Smooth muscle cell of the umbilical artery (primary cell): ENCODE measurements around the gene ATXN7L2. TPM values are rescaled to one million over a fixed set of nuclear protein-coding genes. Genes with fewer than 3 reads are reported as not detected.

Source experiments
- total RNA-seq: library from RNA; depleted of rRNA; stranded (reverse); fragments of >200 nt; gene quantifications from 2 replicates; pipeline ENCODE4 v1.2.3, GENCODE V29; 2014

The ATXN7L2 gene, protein sequence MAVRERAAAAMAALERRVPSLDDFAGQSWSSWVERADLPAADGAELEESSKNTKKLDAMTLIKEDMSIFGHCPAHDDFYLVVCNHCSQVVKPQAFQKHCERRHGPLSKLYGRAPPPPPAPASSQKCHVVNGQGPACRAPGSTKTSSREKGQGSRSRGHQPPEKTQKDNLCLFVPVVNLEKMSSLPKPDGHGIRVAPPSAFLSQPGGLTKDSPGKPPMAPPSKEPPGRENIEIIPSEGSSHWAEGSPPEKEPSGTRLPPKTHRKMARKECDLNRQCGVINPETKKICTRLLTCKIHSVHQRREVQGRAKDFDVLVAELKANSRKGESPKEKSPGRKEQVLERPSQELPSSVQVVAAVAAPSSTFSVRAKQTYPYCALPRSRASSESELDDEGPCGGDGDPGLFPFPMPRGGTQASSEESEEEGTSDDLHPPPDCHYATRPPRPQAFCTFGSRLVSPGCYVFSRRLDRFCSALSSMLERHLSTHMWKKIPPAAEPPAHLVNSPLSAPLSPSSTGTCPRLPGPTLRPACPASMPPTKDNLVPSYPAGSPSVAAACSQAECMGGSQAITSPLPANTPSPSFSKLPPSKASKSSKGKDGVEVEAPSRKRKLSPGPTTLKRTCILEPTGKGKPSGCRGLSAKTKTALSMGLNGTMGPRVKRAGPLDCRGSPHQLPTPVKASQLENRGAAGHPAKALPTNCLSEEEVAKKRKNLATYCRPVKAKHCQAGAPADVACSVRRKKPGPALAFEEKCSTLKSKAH
- 1.2 and 1.9 TPM in 2 replicates for total RNA-seq

DNA sequence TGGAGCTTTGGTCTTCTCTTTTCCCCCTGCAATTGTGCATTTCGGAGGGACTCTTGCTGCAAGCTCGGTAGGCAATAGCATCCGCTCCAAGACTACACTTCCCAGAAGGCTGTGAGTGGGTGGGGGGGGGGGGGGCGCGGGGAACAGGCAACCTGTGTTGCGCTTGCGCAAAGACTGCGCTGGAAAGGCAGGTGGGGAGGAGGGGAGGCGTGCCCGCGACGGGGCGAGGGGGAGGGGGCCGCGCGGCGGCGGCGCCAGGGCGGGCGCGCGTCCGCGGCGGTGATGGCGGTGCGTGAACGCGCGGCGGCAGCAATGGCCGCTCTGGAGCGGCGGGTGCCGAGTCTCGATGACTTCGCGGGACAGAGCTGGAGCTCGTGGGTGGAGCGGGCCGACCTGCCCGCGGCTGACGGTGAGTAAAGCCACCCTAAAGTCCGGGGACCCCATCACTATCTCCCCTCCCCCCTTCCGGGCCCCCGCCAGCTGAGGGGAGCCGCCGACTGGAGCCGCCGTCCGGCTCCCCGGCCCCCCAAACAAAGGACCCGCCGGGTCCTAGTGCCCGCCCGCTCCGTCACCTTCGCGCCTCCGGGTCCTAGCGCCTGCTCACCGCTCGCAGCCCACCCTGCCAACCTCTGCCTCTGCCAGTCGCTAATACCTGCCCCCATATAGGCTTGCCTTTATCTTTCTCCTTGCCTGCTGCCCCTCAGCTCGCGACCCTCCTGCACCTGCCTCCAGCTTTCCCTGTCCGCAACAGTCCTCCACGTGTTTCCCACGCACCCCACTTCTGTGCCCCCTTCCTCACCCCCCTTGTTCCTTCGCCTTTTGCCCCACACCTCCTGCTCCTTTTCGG lies at the start of gene ATXN7L2:
ATXN7L2 (plus strand) TSS at position 234 of the 847 bp plus-strand sequence; CDS start at position 283, 49 bp downstream.

DNA sequence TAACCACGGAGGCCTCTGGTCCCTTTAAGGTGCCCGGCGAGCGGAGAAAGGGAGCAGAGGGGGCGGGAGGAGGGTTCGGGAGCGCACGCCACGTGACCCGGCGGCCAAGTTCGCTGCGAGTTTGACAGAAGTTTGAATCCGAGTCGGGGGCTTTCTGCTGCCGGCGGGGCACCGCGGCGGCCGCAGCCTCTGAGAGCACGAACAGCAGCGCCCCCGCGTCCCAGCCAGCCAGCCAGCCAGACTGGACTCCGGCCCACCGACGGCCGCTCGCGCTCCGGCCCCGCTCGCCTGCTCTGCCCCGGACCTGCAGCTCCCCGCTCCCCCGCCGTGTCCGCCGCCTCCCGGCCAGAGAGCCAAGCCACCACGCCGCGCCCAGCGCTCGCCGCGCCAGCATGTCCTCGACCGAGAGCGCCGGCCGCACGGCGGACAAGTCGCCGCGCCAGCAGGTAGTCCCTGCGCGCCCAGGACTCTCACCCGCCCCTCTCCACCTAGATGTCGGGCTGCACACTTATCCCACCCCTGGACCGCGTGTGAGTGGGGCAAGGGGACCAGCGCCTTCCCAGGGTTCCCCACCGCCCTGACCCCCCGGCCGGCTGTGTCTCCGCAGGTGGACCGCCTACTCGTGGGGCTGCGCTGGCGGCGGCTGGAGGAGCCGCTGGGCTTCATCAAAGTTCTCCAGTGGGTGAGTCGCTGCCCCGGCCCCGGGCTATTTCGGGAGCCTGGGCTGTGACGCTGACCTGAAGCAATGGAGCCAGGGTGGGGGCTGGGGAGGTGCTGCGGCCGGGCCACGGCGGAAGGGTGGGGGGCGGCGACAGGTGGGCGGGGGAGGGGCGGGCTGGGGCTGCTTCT lies 17.0 kb upstream of the ATXN7L2 start, which contains the start of gene SYPL2:
SYPL2 (plus strand) TSS at position 95 of the 849 bp plus-strand sequence; CDS start at position 393, 298 bp downstream.

DNA sequence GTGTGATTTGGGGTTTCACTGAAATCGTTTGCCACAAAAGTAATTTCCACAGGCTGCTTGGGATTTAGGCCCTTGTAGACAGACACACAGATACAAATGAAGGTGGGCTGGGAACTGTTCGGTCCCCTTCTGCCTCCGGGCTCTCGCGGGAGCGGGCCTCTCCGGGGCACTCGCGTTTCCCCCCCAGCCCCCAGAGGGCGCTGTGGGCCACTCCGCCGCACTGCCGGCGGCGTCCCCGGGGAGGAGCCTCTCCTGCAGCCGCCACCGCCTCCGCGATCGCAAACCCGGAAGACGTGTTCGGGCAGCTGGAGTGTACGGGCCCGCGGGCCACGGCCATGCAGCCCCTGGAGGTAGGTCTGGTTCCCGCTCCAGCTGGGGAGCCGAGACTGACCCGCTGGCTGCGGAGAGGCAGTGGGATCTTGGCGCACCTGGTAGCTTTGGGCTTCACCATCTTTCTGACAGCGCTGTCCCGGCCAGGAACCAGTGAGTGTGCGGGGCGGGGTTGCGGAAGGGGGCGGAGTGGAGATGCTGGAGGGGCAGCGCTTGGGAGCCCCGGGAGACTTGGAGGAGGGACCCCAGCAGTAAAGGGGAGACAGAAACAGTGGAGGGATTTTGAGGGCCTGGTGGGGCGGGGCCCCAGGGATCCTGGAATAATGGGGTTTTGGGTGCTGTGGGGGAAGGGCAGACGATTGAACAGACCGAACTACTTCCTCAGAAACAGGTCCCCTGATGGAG lies 10.3 kb downstream of the ATXN7L2 start, which contains the start of gene CYB561D1:
CYB561D1 (plus strand) TSS at position 290 of the 735 bp plus-strand sequence; CDS start at position 336, 46 bp downstream.

DNA sequence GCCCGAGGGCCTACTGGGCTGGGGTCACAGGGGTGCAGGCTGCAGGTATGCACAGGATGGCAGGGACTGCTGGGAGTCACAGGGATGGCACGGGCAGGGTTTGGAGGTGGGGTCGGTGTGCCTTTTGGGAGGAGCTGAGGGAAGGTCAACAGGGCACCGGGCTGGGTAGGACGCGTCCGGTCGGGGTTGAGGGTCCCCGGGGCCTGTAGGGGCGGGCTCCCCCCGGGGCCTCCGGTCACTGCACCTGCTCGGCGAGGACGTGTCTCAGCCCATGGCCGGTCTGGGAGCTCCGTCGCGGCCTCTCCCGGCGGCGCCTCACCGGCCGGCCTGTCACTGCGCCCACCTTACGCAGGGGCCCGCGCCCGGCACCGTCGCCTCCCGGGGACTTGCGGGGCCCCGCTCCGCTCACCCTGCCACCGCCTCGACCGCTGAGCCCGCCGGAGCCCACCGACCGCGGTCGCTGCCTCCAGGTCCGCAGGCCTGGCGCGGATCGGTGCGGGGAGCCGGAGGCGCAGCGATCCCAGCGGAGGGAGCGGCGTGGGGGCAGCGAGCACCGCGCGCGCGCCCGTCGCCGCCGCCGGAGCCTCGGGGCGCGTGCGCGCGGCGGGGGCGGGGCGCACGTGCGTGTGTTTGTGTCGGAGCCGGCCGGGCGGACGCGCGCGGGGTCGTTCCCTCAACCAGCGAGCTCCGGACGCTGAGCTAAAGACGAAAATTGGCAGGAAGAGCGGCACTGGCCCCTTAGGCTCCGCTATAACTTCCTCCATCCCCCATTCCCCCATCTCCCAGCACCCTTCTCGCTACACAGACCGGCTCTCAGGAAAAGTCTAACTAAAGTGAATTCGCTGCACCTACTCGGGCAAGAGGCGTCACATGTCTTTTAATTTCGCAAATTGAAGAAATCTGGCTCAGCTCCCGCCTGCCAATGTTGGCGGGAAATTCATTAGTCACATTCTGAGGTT lies 25.8 kb downstream of the ATXN7L2 start, which contains the start of gene AMIGO1:
AMIGO1 (minus strand) TSS at position 552 of the 959 bp plus-strand sequence. CDS start 815 bp downstream, outside the sequence.

DNA sequence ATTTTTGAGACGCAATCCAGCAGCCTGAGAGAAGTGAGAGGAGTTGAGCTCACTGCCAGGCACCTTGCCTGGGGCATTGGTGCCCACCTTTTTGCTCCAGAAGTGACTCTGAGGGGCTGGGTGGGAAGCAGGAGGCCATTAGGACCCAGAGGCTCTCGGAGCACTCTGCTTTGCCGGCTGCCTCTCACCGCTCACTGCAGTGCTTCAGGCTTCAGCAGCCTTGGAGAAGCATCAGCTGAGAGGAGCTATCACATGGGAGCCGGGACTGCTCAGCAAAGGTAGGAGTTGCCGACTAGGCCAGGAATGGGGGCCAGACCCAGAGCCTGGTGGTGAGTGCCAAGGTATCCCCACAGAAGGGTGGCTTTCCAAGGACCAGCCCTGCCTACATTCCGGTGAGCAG lies 56.0 kb downstream of the ATXN7L2 start, which contains the start of gene GPR61:
GPR61 (plus strand) TSS at position 197 of the 400 bp plus-strand sequence. CDS start 3,151 bp downstream, outside the sequence.

Other genes with a start within 250 kb of the ATXN7L2 start
- gene CELSR2, start 234.4 kb upstream of the ATXN7L2 start, total RNA-seq = 3.0 and 4.5 TPM in 2 replicates
- 1.5 and 6.0 TPM in 2 replicates for gene PSRC1, start 200.8 kb upstream of the ATXN7L2 start, total RNA-seq
- not detected in 2 replicates for gene MYBPHL, start 176.9 kb upstream of the ATXN7L2 start, total RNA-seq
- 27.0 and 44.0 TPM in 2 replicates for gene SORT1, start 86.0 kb upstream of the ATXN7L2 start, total RNA-seq
- gene PSMA5, start 57.5 kb upstream of the ATXN7L2 start, total RNA-seq = 53.2 and 54.2 TPM in 2 replicates
- under 0.01 TPM in 1 of 2 replicates, not detected in the other for gene SYPL2, start 17.4 kb upstream of the ATXN7L2 start, total RNA-seq
- 5.9 and 6.0 TPM in 2 replicates for gene CYB561D1, start 10.2 kb downstream of the ATXN7L2 start, total RNA-seq
- 1.0 and 2.1 TPM in 2 replicates for gene AMIGO1, start 25.8 kb downstream of the ATXN7L2 start, total RNA-seq
- 0.59 TPM in 1 of 2 replicates, not detected in the other for gene GPR61, start 56.0 kb downstream of the ATXN7L2 start, total RNA-seq
- 18.4 and 22.9 TPM in 2 replicates for gene GNAI3, start 64.7 kb downstream of the ATXN7L2 start, total RNA-seq
- gene GNAT2, start 135.7 kb downstream of the ATXN7L2 start, total RNA-seq = 0.09 TPM in 1 of 2 replicates, not detected in the other
- 83.7 and 116 TPM in 2 replicates for gene AMPD2, start 135.9 kb downstream of the ATXN7L2 start, total RNA-seq
- 5.8 and 13.7 TPM in 2 replicates for gene GSTM4, start 172.2 kb downstream of the ATXN7L2 start, total RNA-seq
- gene GSTM2, start 184.2 kb downstream of the ATXN7L2 start, total RNA-seq = 18.1 and 20.8 TPM in 2 replicates
- gene GSTM1, start 203.9 kb downstream of the ATXN7L2 start, total RNA-seq = 0.51 and 9.8 TPM in 2 replicates
- 1.8 and 2.3 TPM in 2 replicates for gene GSTM5, start 228.3 kb downstream of the ATXN7L2 start, total RNA-seq